ENCODE data around the gene FUT7. TPM values are rescaled to one million over a fixed set of nuclear protein-coding genes. Genes with fewer than 3 reads are reported as not detected.

FUT7 gene
- total and polyA plus RNA-seq, 2 of the 8 experiments (the other 6 are each of a cell fraction or from before 2014, with no cell fraction given) = not detected

- TF ChIP-seq POU5F1 (IDR thresholded peaks at IDR 0.05; ENCODE audit: low read depth, low read length) (no peak), CBX8 (IDR thresholded peaks at IDR 0.05; ENCODE audit: borderline replicate concordance, low read depth, low read length) (no peak), JUN (IDR thresholded peaks at IDR 0.05; ENCODE audit: low read depth, low read length) (no peak), EP300 (IDR thresholded peaks at IDR 0.05; ENCODE audit: borderline replicate concordance in 1 of 2, low read depth in 2 of 2, low read length in 2 of 2) (no peak), GTF2F1 (IDR thresholded peaks at IDR 0.05; ENCODE audit: borderline replicate concordance, low read depth, low read length) (no peak), EGR1 (IDR thresholded peaks at IDR 0.05; ENCODE audit: borderline replicate concordance, low read depth, low read length) (no peak), GABPA (IDR thresholded peaks at IDR 0.05; ENCODE audit: borderline replicate concordance, insufficient read depth, low read length) (no peak), E2F6 (IDR thresholded peaks at IDR 0.05) (no peak), EZH2 (IDR thresholded peaks at IDR 0.05; ENCODE audit: low read depth, low read length, severe bottlenecking) (no peak)
These were observed 39.4 kb upstream of the FUT7 start (continued) for GRCh38 chr9:137071282-137071681.
